ENCODE results near the gene GSS.

Gene GSS

DNA sequence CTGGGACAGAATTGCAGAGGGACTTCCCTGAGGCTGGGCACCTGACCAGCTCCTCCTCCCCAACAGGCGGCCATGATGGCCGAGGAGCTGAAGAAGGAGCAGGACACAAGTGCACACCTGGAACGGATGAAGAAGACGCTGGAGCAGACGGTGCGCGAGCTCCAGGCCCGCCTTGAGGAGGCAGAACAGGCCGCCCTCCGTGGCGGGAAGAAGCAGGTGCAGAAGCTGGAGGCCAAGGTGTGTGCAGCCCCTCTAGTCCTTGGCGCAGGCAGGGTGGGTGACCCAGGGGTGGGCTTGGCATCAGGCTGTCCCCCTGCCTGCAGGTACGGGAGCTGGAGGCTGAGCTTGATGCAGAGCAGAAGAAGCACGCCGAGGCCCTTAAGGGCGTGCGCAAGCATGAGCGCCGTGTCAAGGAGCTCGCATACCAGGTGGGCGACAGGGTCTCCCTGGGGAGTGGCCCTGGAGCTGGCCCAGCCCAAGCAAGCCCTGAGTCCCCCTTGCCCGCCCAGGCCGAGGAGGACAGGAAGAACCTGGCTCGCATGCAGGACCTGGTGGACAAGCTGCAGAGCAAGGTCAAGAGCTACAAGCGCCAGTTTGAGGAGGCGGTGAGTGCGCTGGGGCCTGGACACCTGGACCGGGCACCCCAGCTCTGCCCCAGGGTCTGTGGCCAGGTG, 45.5 kb upstream of the GSS start:
- Histone ChIP-seq H3K79me1 (replicated peaks; ENCODE audit: low read length, poor library complexity, severe bottlenecking) (peaks cover 24% of the 10 kb centered on the region), H3K14ac (ENCODE audit: low read length in 2 of 2) (no peak overlapping the region), H3K23ac (ENCODE audit: low read length in 2 of 2) (no peak overlapping the region), H2BK12ac (ENCODE audit: low read length in 2 of 2) (no peak overlapping the region), H2BK15ac (ENCODE audit: low read depth, poor library complexity, severe bottlenecking) (no peak overlapping the region), H2BK120ac (ENCODE audit: low read depth, low read length) (no peak overlapping the region), H2BK5ac (ENCODE audit: low read depth, low read length, poor library complexity, severe bottlenecking) (no peak overlapping the region), H3K36me3 (ENCODE audit: control insufficient read depth in 1 of 2, insufficient read depth in 2 of 2, low read depth in 1 of 2, low read length in 2 of 2) (peaks cover 89 to 100% of the 10 kb centered on the region in 2 experiments), H2AFZ (ENCODE audit: low read depth, low read length) (no peak overlapping the region), H3K4ac (ENCODE audit: low read depth in 1 of 2, low read length in 2 of 2) (no peak overlapping the region), H4K8ac (ENCODE audit: low read length) (no peak overlapping the region), H4K91ac (ENCODE audit: low read length) (no peak overlapping the region), H3K9ac (ENCODE audit: low read length) (no peak overlapping the region), H3K4me1 (ENCODE audit: control insufficient read depth, insufficient read depth, low read depth, low read length) (peaks cover 16% of the 10 kb centered on the region), H3K27me3 (ENCODE audit: control insufficient read depth in 1 of 2, insufficient read depth in 1 of 2, low read length in 2 of 2) (no peaks in the 10 kb centered on the region), H3K18ac (ENCODE audit: low read depth in 1 of 2, low read length in 2 of 2) (no peak overlapping the region), H2AK5ac (ENCODE audit: low read length, severe bottlenecking) (no peak overlapping the region), H3K9me3 (ENCODE audit: control insufficient read depth, low read length) (no peaks in the 10 kb centered on the region), H3K4me2 (ENCODE audit: low read length, poor library complexity, severe bottlenecking) (no peak overlapping the region), H3K27ac (ENCODE audit: low read length, poor library complexity, severe bottlenecking) (no peak overlapping the region), H3K4me3 (ENCODE audit: insufficient read depth in 1 of 2, low read depth in 1 of 2, low read length in 2 of 2) (no peak overlapping the region)
- DNase-seq = no peak
- WGBS = 97% methylated on average over 28 of the region's 28 CpGs

DNA sequence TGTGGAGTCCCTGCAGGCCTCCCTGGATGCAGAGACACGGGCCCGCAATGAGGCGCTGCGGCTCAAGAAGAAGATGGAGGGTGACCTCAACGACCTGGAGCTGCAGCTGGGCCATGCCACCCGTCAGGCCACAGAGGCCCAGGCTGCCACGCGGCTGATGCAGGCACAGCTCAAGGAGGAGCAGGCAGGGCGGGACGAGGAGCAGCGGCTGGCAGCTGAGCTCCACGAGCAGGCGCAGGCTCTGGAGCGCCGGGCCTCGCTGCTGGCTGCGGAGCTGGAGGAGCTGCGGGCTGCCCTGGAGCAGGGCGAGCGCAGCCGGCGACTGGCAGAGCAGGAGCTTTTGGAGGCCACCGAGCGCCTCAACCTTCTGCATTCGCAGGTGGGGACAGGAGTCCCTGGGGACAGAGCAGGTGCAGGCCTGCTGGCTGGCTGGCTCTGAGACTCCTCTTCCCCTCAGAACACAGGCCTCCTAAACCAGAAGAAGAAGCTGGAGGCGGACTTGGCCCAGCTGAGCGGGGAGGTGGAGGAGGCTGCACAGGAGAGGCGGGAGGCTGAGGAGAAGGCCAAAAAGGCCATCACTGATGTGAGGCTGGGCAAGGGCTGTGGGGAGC, 44.8 kb upstream of the GSS start:
- Histone ChIP-seq H3K36me3 (ENCODE audit: control insufficient read depth in 1 of 2, insufficient read depth in 2 of 2, low read depth in 1 of 2, low read length in 2 of 2) (peaks cover 89 to 100% of the 10 kb centered on the region in 2 experiments), H2AFZ (ENCODE audit: low read depth, low read length) (no peak overlapping the region), H2BK12ac (ENCODE audit: low read length in 2 of 2) (no peak overlapping the region), H3K4me1 (ENCODE audit: control insufficient read depth, insufficient read depth, low read depth, low read length) (peaks cover 19% of the 10 kb centered on the region), H3K9me3 (ENCODE audit: control insufficient read depth, low read length) (no peaks in the 10 kb centered on the region), H3K4me3 (ENCODE audit: insufficient read depth in 1 of 2, low read depth in 1 of 2, low read length in 2 of 2) (no peak overlapping the region), H2BK5ac (ENCODE audit: low read depth, low read length, poor library complexity, severe bottlenecking) (no peak overlapping the region), H3K27me3 (ENCODE audit: control insufficient read depth in 1 of 2, insufficient read depth in 1 of 2, low read length in 2 of 2) (no peaks in the 10 kb centered on the region), H4K8ac (ENCODE audit: low read length) (no peak overlapping the region), H2AK5ac (ENCODE audit: low read length, severe bottlenecking) (no peak overlapping the region), H3K79me1 (replicated peaks; ENCODE audit: low read length, poor library complexity, severe bottlenecking) (peaks cover 23% of the 10 kb centered on the region), H3K27ac (ENCODE audit: low read length, poor library complexity, severe bottlenecking) (no peak overlapping the region), H2BK15ac (ENCODE audit: low read depth, poor library complexity, severe bottlenecking) (no peak overlapping the region), H3K23ac (ENCODE audit: low read length in 2 of 2) (no peak overlapping the region), H3K4me2 (ENCODE audit: low read length, poor library complexity, severe bottlenecking) (no peak overlapping the region), H3K14ac (ENCODE audit: low read length in 2 of 2) (no peak overlapping the region), H3K4ac (ENCODE audit: low read depth in 1 of 2, low read length in 2 of 2) (no peak overlapping the region), H4K91ac (ENCODE audit: low read length) (no peak overlapping the region), H2BK120ac (ENCODE audit: low read depth, low read length) (no peak overlapping the region), H3K9ac (ENCODE audit: low read length) (no peak overlapping the region), H3K18ac (ENCODE audit: low read depth in 1 of 2, low read length in 2 of 2) (no peak overlapping the region)
- DNase-seq = no peak
- 95% methylated on average over 28 of the region's 28 CpGs for WGBS

DNA sequence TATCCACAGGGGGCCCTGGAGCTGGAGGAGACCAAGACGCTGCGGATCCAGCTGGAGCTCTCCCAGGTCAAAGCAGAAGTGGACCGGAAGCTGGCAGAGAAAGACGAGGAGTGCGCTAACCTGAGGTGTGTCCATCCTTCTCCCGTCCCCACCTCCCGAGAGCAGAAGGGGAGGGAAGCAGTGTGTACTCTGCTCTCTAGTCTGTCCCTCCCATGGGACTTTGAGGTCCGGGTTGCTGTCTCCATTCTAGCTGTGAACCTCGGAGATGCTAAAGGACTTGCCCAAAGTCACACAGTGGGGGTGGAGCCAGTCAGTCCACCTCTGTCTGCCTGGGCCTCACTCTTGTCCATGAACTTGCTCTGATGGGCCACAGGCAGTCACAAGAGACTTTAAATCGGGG, 44.2 kb upstream of the GSS start:
- Histone ChIP-seq H3K4me2 (ENCODE audit: low read length, poor library complexity, severe bottlenecking) (no peak overlapping the region), H3K9ac (ENCODE audit: low read length) (no peak overlapping the region), H2BK12ac (ENCODE audit: low read length in 2 of 2) (no peak overlapping the region), H3K4me1 (ENCODE audit: control insufficient read depth, insufficient read depth, low read depth, low read length) (peaks cover 19% of the 10 kb centered on the region), H4K91ac (ENCODE audit: low read length) (no peak overlapping the region), H3K9me3 (ENCODE audit: control insufficient read depth, low read length) (no peaks in the 10 kb centered on the region), H3K4me3 (ENCODE audit: insufficient read depth in 1 of 2, low read depth in 1 of 2, low read length in 2 of 2) (no peak overlapping the region), H3K79me1 (replicated peaks; ENCODE audit: low read length, poor library complexity, severe bottlenecking) (peaks cover 21% of the 10 kb centered on the region), H3K4ac (ENCODE audit: low read depth in 1 of 2, low read length in 2 of 2) (no peak overlapping the region), H3K23ac (ENCODE audit: low read length in 2 of 2) (no peak overlapping the region), H3K18ac (ENCODE audit: low read depth in 1 of 2, low read length in 2 of 2) (no peak overlapping the region), H2BK5ac (ENCODE audit: low read depth, low read length, poor library complexity, severe bottlenecking) (no peak overlapping the region), H4K8ac (ENCODE audit: low read length) (no peak overlapping the region), H3K36me3 (ENCODE audit: control insufficient read depth in 1 of 2, insufficient read depth in 2 of 2, low read depth in 1 of 2, low read length in 2 of 2) (peaks cover 89 to 100% of the 10 kb centered on the region in 2 experiments), H3K27ac (ENCODE audit: low read length, poor library complexity, severe bottlenecking) (no peak overlapping the region), H2AFZ (ENCODE audit: low read depth, low read length) (no peak overlapping the region), H2BK15ac (ENCODE audit: low read depth, poor library complexity, severe bottlenecking) (no peak overlapping the region), H3K27me3 (ENCODE audit: control insufficient read depth in 1 of 2, insufficient read depth in 1 of 2, low read length in 2 of 2) (no peaks in the 10 kb centered on the region), H2BK120ac (ENCODE audit: low read depth, low read length) (no peak overlapping the region), H3K14ac (ENCODE audit: low read length in 2 of 2) (no peak overlapping the region), H2AK5ac (ENCODE audit: low read length, severe bottlenecking) (no peak overlapping the region)
- no peak for DNase-seq
- 97% methylated on average over 10 of the region's 10 CpGs for WGBS

GRCh38 chr20:34999021-34999451, 43.4 kb upstream of the GSS start:
- H2AK5ac ChIP-seq (ENCODE audit: low read length, severe bottlenecking) = no peak overlapping the region
- H2BK12ac ChIP-seq (ENCODE audit: low read length in 2 of 2) = no peak overlapping the region
- no peaks in the 10 kb centered on the region for H3K27me3 ChIP-seq (ENCODE audit: control insufficient read depth in 1 of 2, insufficient read depth in 1 of 2, low read length in 2 of 2)
- no peak overlapping the region for H2BK5ac ChIP-seq (ENCODE audit: low read depth, low read length, poor library complexity, severe bottlenecking)
- no peak overlapping the region for H2BK120ac ChIP-seq (ENCODE audit: low read depth, low read length)
- H3K4ac ChIP-seq (ENCODE audit: low read depth in 1 of 2, low read length in 2 of 2) = no peak overlapping the region
- no peak overlapping the region for H3K4me3 ChIP-seq (ENCODE audit: insufficient read depth in 1 of 2, low read depth in 1 of 2, low read length in 2 of 2)
- 98% methylated on average over 25 of the region's 25 CpGs for WGBS
- H2AFZ ChIP-seq (ENCODE audit: low read depth, low read length) = no peak overlapping the region
- H3K4me1 ChIP-seq (ENCODE audit: control insufficient read depth, insufficient read depth, low read depth, low read length) = peaks cover 19% of the 10 kb centered on the region
- H3K14ac ChIP-seq (ENCODE audit: low read length in 2 of 2) = no peak overlapping the region
- no peak overlapping the region for H3K23ac ChIP-seq (ENCODE audit: low read length in 2 of 2)
- no peak overlapping the region for H4K91ac ChIP-seq (ENCODE audit: low read length)
- peaks cover 22% of the 10 kb centered on the region for H3K79me1 ChIP-seq (replicated peaks; ENCODE audit: low read length, poor library complexity, severe bottlenecking)
- H3K18ac ChIP-seq (ENCODE audit: low read depth in 1 of 2, low read length in 2 of 2) = no peak overlapping the region
- H3K9me3 ChIP-seq (ENCODE audit: control insufficient read depth, low read length) = no peaks in the 10 kb centered on the region
- no peak overlapping the region for H4K8ac ChIP-seq (ENCODE audit: low read length)
- no peak overlapping the region for H3K4me2 ChIP-seq (ENCODE audit: low read length, poor library complexity, severe bottlenecking)
- no peak overlapping the region for H3K9ac ChIP-seq (ENCODE audit: low read length)
- H2BK15ac ChIP-seq (ENCODE audit: low read depth, poor library complexity, severe bottlenecking) = no peak overlapping the region
- H3K36me3 ChIP-seq (ENCODE audit: control insufficient read depth in 1 of 2, insufficient read depth in 2 of 2, low read depth in 1 of 2, low read length in 2 of 2) = peaks cover 89 to 100% of the 10 kb centered on the region in 2 experiments
- DNase-seq = no peak
- no peak overlapping the region for H3K27ac ChIP-seq (ENCODE audit: low read length, poor library complexity, severe bottlenecking)

Measured in mesenchymal stem cell (in vitro differentiated cells and primary cell).